DMS114 treated with DMSO at 0.1 percent for 48 hours (cell line): ENCODE data around the gene SERPINB1.
"Not testable (repeated sequence)": the region's sequence is repeated elsewhere in the genome, so short reads cannot be mapped to it uniquely, and the experiment has no call there.

Experiments
- DNase-seq: peaks from one replicate; lab custom pipeline; 2025; ENCODE audit not compliant: unreplicated experiment; lab: John Stamatoyannopoulos, UW

The SERPINB1 gene

DNA sequence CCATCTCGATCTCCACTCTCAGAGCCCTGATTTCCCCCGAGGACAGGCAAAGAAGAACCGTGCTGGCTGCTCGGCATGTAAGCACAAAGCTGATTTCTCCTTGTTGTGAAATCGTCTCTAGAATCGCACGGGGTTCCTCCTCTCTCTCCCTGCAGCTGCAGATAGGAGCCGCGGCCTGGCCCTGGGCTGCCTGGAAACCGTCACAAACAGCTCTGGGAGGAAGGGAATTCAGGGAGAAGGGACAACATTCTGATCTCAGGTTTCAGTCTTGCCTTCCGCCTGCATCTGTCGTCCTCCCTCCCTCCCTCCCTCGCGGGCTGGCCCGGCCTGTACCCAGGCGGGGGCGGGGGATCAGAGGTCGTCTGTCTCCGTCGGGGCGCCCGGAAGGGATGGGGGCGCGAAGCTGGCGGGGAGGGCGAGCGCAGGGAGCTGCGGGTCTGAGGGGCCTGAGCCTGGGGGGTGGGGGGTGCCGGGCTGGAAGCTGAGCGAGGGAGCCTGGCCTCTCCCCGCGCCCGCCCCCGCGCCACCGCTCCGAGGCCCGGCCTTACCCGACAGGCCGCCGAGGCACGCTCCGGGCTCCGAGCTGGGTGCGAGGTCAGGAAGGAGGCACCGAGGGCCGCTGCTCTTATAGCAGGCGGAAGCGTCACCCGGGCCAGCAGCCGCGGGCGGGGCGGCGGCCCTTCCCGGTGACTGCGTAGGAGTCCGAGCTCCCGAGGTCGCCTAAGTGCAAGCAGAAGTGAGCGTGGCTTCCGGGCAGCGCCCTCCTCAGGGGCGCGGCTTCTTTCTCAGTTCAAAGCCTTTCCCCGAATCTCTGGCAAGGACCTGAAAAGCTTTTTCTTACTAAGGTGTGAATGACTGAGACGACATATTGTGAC lies at the start of gene SERPINB1:
Gene SERPINB1 (minus strand): TSS at position 600 of the 875 bp plus-strand sequence. CDS start 1,277 bp downstream, outside the sequence.
- DNase-seq: no peak

DNA sequence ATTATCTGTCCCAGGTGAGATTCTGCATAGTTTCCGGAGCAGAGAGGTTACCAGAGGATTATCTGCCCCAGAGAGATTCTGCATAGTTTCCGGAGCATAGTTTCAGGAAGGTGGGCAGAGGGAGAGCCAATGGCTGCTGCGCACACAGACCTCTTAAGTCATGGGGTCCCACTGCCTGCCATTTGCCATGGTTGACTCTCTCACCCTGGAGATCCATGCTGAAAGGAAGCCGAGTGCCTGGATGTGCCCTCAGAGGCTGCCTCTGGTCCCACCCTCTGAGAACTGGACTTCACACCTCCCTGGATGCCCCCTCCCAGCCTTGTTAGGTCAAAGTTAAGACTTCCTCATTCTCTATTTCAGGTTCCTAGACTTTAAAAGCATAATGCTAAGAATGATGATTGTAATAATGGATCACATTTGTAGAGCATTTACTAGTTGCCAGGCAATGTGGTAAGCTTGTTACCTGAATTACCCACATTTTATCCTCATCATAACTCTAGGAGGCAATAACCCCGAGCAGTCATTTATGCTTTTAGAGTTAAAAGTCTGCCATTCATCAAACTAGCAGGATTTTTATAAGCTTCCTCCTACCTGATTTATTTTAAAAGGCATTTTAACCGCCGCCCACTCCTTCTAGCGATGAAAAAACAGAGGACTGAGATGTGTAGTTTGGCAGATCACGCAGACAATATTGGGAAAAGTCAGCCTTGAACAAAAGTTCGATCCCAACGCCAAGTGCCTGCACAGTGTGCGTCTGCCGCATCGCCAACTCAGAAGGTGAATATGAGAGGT lies 49.5 kb upstream of the SERPINB1 start:
- DNase-seq: no peak

DNA sequence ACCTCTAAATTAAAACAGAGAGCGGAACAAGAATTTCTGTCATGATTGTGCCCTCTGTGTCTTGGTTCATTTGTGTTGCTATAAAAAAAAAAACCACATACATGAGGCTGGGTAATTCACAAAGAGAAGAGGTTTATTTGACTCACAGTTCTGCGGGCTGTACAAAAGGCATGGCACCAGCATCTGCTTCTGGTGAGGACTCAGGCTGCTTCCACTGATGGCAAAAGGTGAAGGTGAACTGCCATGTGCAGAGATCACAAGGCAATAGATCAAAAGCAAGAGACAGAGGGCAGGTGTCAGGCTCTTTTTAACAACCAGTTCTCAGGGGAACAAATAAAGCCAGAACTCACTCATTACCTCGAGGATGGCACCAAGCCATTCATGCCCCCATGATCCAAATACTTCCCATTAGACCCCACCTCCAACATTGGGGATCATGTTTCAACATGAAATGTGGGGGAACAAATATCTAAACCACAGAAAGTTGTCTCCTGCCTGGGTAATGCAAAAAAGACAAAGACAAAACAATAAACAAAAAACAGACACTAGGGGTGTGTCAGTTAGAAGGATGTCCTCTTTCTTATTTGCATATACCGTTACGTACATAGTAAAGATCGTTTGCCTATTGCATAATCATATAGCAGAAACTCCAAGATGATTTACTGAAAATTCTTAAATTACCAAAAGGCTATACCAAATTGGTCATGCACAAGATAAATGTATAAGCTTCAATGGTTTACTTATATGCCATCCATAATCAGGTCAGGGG lies 44.5 kb upstream of the SERPINB1 start:
- no peak for DNase-seq

DNA sequence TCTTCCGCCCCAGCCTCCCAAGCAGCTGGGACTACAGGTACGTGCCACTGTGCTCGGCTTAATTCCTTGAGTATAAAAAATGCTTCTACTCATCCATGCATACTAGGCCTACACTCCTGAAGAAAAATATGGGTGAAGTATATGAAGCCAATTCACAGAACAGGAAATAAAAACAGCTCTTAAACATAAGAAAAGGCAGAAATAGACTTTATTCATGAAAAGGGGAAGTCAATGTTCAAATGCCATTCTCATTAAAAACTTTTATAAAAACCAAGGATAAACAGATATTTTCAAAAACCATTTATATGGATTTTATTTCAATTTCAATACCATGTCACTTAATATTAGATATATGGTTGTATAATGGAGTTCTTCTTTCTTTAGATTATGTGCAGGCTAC lies 43.1 kb upstream of the SERPINB1 start:
- no peak for DNase-seq

DNA sequence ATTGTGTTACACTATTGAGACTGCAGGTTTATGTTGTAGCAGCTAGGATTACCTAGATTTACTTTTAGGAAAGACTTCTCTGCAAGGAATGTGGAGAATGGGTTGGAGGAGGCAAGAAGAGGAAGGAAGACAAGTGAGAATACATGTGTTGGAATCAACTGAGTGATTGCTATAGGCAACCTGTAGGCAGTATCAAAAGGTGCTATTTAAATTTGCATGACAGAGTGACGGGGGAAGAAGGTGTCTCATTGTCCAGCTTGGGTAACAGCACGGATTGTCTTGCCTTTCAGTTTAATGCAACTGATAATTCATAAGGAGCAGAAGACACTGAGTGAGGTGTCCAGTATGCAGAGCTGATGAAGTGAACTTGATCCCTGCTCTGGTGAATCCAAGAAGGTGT lies 42.0 kb upstream of the SERPINB1 start:
- no peak for DNase-seq

DNA sequence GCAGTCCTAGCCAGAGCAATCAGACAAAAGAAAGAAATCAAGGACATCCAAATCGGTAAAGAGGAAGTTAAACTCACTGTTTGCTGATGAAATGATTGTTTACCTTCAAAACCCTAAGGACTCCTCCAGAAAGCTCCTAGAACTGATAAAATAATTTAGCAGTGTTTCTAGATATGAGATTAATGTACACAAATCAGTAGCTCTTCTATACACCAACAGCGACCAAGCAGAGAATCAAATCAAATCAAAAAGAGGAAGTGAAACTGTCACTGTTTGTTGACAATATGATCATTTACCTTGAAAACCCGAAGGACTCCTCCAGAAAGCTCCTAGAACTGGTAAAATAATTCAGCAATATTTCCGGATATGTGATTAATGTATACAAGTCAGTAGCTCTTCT lies 39.8 kb upstream of the SERPINB1 start:
- no peak for DNase-seq

DNA sequence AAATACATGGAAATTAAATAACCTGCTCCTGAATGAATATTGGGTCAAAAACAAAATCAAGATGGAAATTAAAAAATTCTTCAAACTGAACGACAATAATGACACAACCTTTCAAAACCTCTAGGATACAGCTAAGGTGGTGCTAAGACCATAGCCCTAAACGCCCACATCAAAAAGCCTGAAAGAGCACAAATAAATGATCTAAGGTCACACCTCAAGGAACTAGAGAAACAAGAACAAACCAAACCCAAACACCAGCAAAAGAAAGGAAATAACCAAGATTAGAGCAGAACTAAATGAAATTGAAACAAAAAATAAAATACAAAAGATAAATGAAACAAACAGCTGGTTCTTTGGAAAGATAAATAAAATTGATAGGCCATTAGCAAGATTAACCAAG lies 38.5 kb upstream of the SERPINB1 start:
- not testable (repeated sequence) for DNase-seq

DNA sequence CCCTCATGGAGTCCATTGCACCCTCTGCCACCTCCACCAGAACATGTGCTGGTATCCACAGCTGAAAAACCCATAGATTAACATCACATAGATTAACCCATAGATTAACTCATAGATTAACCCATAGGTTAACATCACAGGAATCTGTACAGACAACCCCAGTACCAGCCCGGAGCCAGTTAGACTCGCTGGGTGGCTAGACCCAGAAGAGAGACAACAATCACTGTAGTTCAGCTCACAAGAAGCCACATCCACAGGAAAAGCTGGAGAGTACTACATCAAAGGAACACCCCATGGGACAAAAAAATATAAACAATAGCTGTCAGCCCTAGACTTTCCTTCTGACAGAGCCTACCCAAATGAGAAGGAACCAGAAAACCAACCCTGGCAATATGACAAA lies 36.3 kb upstream of the SERPINB1 start:
- DNase-seq: no peak

DNA sequence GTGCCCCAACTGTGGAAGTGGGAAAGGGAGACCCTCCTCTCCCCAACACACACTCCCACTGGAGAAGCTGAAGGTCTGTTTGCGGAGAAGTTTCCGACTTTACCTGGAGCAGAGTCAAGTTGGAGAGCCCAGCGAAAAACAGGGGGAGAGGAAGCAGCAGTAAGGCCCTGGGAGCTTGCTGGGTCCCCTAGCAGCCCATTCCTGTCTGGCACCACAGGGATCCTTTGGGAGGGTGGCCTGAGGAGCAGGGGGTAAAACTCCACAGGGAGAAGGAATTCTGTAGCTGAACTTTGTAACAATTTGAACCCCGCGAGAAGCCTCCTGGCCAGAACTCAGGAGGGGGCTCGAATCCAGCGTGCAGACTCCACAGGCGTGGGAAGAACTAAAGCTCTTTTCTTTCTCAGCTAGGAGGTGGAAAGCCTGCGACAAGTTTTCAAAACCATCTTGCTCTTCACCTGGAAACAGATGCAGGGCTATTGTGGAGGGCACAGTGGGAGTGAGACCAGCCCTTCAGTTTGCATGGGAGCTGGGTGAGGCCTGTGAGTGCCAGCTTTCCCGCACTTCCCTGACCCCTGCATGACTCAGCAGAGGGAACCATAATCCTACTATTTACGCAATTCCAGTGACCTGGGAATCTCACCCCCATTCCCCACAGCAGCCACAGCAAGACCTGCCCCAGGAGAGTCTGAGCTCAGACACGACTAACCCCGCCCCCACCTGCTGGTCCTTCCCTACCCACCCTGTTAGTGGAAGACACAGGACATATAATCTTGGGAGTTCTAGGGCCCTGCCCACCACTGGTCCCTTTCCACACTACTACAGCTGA lies 35.6 kb upstream of the SERPINB1 start:
- no peak for DNase-seq

DNA sequence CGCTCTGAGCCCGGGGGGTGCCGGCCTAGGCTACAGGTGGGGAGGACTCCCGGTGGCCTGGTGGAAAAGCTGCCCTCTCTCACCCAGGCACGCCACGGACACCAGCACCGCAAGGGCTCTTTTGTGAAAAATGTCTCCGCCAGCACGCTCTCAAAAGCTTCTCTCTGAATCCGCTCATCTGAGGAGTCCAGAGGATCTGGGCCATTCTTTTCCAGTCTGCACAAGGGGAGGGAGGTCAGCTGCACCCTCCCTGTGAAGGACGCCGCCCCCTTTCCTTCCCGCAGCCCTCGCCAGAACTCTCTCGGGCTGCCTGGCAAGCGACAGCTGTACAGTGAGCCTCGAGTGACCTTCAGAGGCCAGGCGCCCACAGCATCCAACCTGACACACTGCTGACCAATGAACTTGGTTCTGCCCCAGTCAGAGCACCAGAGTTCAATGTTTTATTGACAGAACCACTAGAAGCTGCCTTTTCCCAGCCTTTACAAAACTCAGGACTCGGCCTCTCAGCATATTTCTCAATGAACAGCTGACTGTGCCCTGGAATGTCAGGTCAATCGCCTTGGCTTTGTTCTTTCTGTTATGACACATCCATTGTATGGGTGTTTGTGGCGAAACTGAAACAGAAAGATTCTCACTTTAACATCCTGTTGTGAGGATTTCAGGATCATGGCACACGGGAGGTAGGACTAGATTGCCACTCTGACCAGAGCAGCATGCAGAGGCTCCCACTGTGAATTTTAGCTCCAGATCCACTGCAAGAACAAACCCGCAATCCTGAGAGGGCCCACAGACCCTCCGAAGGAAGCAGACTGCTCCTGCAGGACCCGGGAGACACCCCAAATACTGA lies 34.8 kb upstream of the SERPINB1 start:
- no peak for DNase-seq

DNA sequence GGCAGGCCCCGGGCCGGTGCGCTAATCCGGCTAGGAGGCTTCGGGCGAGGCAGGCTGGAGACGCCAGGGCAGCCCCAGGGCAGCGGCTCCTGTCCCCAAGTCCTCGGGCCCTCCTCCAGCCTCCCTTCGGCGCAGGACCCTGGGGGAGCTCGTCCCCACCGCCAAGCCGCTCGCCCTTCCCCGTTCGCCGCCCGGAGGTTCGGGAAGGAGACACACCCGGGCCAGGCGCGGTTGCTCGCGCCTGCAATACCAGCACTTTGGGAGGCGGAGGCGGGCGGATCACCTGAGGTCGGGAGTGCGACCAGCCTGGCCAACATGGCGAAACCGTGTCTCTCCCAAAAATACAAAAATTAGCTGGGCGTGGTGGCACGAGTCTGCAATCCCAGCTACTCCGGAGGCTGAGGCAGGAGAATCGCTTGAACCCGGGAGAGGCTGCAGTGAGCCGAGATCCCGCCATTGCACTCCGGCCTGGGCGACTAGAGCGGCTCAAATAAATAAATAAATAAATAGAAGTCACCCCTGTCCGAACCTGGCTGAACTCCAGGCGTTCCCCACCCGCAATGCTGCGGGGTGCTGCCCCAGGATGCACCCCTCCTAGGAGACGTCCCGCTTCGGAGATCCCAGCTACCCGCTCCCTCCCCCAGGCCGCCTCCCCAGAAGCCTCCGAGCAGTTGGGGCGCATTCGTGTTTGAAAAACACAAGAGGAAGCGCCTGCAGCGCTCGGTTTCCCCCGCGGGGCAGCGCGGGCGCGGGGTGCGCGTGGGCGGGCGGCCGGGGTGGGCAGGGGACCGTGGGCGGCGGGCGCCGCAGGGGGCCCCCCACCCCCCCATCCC lies 33.9 kb upstream of the SERPINB1 start:
- no peak for DNase-seq

DNA sequence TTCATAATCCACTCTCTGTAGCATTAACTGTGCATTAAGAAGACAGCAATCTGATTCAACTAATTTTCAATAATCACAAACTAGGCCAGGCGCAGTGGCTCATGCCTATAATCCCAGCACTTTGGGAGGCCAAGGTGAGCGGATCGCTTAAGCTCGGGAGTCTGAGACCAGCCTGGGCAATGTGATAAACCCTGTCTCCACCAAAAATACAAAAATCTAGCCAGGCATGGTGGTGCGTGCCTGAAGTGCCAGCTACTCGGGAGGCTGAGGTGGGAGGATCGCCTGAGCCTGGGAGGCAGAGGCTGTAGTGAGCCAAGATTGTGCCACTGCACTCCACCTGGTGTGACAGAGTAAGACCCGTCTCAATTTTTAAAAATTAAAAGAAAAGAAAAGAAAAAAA lies 32.0 kb upstream of the SERPINB1 start:
- DNase-seq: no peak

DNA sequence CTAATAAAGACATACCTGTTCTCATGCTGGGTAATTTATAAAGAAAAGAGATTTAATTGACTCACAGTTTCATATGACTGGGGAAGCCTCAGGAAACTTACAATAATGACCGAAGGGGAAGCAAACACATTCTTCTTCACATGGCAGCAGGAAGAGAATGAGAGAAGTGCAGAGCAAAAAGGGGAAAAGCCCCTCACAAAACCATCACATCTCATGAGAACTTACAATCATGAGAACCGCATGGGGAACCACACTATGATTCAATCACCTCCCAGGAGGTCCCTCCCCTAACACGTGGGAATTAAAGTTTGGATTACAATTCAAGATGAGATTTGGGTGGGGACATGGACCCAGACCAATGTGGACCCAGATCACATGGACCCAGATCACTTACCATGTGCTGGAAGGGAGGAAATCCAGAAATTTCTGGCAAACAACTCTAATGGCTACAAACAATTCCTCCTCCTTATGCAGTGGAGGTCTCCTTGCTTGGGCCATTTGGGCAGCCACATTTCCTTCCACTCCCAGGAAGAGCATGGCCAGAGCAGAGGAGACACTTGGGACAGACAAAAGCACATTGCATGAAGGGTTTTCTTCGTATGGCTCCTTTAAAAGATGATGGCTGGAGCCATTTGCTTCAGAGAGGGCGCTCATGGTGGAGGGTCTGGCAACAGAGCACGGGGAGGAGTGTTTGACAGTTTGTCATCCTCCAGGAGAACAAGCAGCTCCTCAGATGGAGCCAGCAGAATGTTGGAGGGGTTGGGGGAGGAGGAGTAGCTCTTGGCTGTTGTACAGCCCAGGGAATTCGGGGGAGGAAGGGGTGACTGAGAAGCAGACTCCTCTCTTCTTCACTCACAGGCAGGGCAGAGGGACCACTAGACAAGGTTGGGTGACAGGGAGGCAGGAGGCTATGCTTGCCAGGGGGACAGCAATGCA lies 31.0 kb upstream of the SERPINB1 start:
- DNase-seq: no peak

DNA sequence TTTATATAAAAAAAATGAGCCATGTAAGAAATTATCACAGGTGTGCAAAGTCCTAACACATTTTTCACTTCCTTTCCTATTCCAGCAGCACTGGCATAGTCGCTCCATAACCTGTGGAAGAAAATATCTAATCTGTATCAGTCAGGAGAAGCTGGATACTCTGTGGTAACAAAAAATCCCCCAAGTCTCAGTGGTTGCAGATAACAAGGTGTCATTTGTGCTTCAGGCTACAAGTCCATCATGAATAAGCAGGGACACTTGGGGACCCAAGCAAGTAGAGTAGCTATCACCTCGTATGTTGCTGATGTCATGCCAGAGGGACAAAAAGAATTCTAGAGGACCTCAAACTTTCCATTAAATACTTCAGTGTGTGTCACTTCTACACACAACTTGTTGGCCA lies 30.3 kb upstream of the SERPINB1 start:
- DNase-seq: no peak

DNA sequence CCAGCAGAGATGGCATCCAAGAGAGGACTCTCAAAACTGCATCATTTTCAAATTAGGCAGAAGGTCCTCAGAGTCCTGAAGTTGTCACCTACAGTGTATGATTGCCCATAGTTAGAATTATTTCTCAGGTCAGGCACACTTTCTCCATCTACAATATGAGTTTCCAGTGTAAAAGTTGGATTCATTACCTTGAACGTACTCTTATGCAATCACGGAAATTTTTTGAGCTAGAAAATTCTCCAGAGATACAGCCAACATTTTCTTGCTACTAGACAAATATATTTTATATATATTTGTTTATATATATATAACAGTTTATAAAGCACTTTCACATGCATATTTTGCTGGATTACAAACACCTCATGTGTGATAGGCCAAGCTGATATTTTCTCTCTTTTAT lies 29.4 kb upstream of the SERPINB1 start:
- no peak for DNase-seq

DNA sequence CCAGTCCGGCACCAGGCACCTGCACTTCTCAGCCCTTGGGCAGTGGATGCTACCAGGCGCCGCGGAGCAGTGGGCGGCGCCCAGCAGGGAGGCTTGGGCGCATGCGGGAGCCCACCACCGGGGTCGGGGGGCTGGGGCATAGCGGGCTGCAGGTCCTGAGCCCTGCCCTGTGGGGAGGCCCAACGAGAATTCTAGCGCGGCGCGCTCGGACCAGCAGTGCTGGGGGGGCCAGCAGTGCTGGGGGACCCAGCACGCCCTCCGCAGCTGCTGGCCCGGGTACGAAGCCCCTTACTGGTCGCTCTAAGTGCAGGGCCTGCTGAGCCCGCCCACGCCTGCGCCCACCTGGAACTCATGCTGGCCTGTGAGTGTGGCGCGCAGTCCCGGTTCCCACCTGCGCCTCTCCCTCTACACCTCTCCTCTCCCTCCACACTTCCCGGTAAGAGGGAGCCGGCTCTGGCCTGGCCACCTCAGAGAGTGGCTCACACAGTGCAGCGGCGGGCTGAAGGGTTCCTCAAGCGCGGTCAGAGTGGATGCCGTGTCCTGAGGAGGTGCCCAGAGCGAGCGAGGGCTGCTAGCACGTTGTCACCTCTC lies 28.5 kb upstream of the SERPINB1 start:
- DNase-seq: no peak

DNA sequence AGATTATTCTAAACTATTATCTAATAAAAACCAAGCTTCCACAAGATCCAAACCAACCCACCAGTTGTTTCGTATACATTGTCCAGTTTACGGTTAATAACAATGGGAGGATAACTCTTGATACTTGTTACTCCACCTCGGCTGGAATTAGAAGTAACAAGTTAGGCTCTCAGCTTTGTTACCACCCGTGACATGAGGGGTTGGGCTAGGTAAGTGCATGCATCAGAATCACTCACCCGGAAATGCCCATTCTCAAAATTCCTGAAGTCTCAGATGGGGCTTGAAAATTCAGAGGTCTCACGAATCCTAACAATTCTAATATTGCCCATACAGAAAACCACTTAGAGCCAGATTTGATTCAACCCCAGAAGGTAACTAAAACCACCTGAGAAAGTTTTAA lies 27.0 kb upstream of the SERPINB1 start:
- DNase-seq: no peak
